HAP-1 (cell line): ENCODE measurements around the gene CCDC137.

ENCODE experiments used
- DNase-seq, 2 experiments: peaks; one replicate each; pipeline ENCODE4 v3.0.0-alpha.2; 2016 to 2020; ENCODE audit warnings: low spot score in 2 of 2
- H3K27me3 ChIP-seq: fragments of 250-450 bp; sonication (Bioruptor Pico); 2 replicates; pipeline ENCODE4 v1.5.1; 2020; ENCODE audit warnings: low read depth, mild to moderate bottlenecking, moderate library complexity
- H3K36me3 ChIP-seq: fragments of 250-450 bp; sonication (Bioruptor Pico); replicated peaks from 2 replicates; pipeline ENCODE4 v1.5.1; 2020; ENCODE audit warnings: mild to moderate bottlenecking
- H3K4me1 ChIP-seq: fragments of 250-450 bp; sonication (Bioruptor Pico); 2 replicates; pipeline ENCODE4 v1.5.1; 2020; ENCODE audit warnings: mild to moderate bottlenecking
- H3K4me3 ChIP-seq: fragments of 250-450 bp; sonication (Bioruptor Pico); 2 replicates; pipeline ENCODE4 v1.5.1; 2020; ENCODE audit warnings: mild to moderate bottlenecking, moderate library complexity
- H3K9me3 ChIP-seq: fragments of 250-450 bp; sonication (Bioruptor Pico); 2 replicates; pipeline ENCODE4 v1.5.1; 2020; ENCODE audit warnings: mild to moderate bottlenecking, moderate library complexity
- in situ Hi-C: fragments of 300-500 bp; cut with MboI; formaldehyde crosslinking; loops from 3 replicates; pipeline ENCODE4 v1.14.3; 2020; ENCODE audit warnings: low sequenced_read_pairs, inconsistent platforms, mixed read lengths

Gene CCDC137

DNA sequence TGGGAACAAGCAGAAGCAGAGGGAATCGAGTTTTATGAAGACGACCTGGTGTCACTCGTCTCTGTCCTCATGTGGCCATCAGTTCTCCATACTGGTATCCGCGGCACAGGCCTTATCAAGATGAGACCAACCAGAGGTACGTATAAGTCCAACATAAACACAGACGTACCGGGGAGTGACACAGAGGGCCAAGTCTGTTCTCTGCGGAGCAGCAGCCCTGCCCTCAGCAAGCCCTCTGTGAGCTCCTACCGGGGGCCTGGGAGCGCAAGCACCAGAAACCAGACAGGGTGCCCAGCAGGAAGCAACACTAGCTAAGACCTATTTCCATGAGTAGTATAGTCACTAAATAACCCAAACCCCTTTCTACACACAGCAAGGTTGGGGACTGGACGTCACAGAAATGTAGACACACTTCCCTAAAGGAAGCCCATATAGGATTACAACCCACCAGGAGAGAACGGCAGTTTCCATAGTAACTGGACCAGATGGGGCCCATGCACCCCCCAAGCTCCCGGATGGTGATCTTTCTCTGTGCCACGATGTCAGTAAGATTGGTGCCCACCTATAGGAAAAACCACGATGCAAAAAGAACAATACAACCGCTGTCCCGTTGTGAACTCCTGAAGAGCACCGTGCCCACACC lies 16.1 kb downstream of the CCDC137 start:
- Histone ChIP-seq H3K4me1 (peaks cover 14% of the 10 kb centered on the region), H3K27me3 (no peaks in the 10 kb centered on the region), H3K36me3 (peaks cover 28% of the 10 kb centered on the region), H3K9me3 (no peaks in the 10 kb centered on the region), H3K4me3 (peak overlapping the region; percentile 90)
- in situ Hi-C loops = no loop called here
- no peak for DNase-seq

- peaks cover 33% of the 10 kb centered on the region for H3K36me3 ChIP-seq
- H3K27me3 ChIP-seq = no peaks in the 10 kb centered on the region
- H3K4me1 ChIP-seq = peaks cover 14% of the 10 kb centered on the region
- H3K4me3 ChIP-seq = peak overlapping the region; percentile 90
- no peak for DNase-seq
- no peaks in the 10 kb centered on the region for H3K9me3 ChIP-seq
- in situ Hi-C loops = no loop called here
These were observed 16.7 kb downstream of the CCDC137 start for GRCh38 chr17:81683208-81683583.

- peak; percentile 98 for DNase-seq
- Histone ChIP-seq H3K27me3 (no peaks in the 10 kb centered on the region), H3K4me1 (peaks cover 14% of the 10 kb centered on the region), H3K9me3 (no peaks in the 10 kb centered on the region), H3K4me3 (peak within 1 kb of the TSS; percentile 90), H3K36me3 (peaks cover 40% of the 10 kb centered on the region)
- in situ Hi-C loops = no loop called here
These were observed 17.3 kb downstream of the CCDC137 start, which contains the start of the genes ARL16 and HGS for GRCh38 chr17:81683584-81684441. TSS of gene ARL16 (minus strand) at chr17:81683797. CDS start at chr17:81683753, 44 bp downstream. TSS of gene HGS (plus strand) at chr17:81684011. CDS start at chr17:81684067, 56 bp downstream.

DNA sequence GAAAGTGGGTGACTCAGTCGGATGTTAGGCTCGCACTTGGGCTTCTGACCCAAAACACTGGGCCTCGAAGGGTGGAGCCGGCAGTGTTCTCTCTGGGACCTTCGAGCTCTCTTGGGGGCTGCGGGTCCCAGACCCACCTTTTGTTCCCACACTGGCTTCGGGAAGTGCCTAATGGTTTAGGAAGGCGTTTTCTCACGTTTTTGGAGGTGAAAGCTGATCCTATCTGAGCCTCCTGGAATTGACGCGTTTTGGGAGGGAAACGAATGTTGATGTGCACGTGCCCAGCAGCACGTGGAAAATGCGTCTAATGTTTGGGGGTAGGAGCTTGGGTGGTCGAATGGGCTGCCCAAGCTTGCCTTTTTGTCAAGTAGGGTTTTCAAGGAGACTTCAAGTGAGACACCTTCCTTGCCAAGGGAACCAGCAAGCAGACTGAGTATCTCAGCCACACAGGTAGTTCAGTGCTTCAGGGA lies 17.9 kb downstream of the CCDC137 start:
- no peak for DNase-seq
- peaks cover 46% of the 10 kb centered on the region for H3K36me3 ChIP-seq
- in situ Hi-C loops = no loop called here

GRCh38 chr17:81685108-81685507 lies 18.6 kb downstream of the CCDC137 start:
- Histone ChIP-seq H3K4me3 (peak overlapping the region; percentile 90), H3K36me3 (peaks cover 50% of the 10 kb centered on the region)

More for the DNA sequence above, 17.9 kb downstream of the CCDC137 start:
- Histone ChIP-seq H3K4me1 (peaks cover 14% of the 10 kb centered on the region), H3K9me3 (no peaks in the 10 kb centered on the region), H3K27me3 (no peaks in the 10 kb centered on the region), H3K4me3 (peak overlapping the region; percentile 90)

DNA sequence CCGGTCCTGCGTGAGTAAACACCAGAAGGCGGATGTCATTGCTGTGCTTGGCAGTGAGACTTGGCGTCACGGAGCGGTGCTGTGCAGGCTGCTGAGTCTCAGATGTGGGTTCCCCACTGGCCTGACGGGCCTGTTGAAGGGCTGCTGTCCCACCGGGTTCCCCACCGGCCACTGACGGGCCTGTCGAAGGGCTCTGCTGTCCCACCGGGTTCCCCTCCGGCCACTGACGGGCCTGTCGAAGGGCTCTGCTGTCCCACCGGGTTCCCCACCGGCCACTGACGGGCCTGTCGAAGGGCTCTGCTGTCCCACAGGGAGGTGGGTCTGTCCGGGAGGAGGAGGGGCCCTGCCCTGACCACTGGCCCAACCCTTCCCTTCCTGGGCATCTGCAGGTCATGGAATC lies 20.1 kb downstream of the CCDC137 start:
- Histone ChIP-seq H3K27me3 (no peaks in the 10 kb centered on the region), H3K9me3 (no peaks in the 10 kb centered on the region), H3K36me3 (peaks cover 58% of the 10 kb centered on the region), H3K4me1 (peaks cover 14% of the 10 kb centered on the region), H3K4me3 (no peak overlapping the region)
- no peak for DNase-seq
- in situ Hi-C loops = no loop called here

More at GRCh38 chr17:81685108-81685507, 18.6 kb downstream of the CCDC137 start:
- Histone ChIP-seq H3K9me3 (no peaks in the 10 kb centered on the region), H3K27me3 (no peaks in the 10 kb centered on the region), H3K4me1 (peaks cover 14% of the 10 kb centered on the region)
- in situ Hi-C loops = no loop called here
- no peak for DNase-seq

- no peak overlapping the region for H3K4me3 ChIP-seq
- H3K9me3 ChIP-seq = no peaks in the 10 kb centered on the region
- DNase-seq = no peak
- H3K4me1 ChIP-seq = peaks cover 8% of the 10 kb centered on the region; the same call in 1 of the 2 replicates
- H3K27me3 ChIP-seq = no peaks in the 10 kb centered on the region
- H3K36me3 ChIP-seq = peaks cover 69% of the 10 kb centered on the region
- in situ Hi-C loops = no loop called here
These were observed 21.4 kb downstream of the CCDC137 start for GRCh38 chr17:81687770-81688541.

DNA sequence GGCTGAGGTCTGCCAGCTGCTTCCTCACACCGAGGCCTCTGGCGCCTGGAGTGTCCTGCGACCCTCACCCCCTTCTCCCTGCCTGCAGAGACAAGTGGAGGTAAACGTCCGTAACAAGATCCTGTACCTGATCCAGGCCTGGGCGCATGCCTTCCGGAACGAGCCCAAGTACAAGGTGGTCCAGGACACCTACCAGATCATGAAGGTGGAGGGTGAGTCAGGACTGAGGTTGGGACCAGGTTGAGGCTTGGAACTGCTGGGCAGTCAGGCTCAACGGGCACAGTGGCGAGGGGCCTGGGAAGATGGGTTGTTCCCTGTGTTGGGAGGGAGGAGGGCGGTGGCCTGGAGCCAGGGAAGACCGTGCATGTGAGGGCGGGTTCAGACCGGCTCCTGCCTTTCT lies 22.1 kb downstream of the CCDC137 start:
- in situ Hi-C loops = no loop called here
- DNase-seq = no peak
- H3K36me3 ChIP-seq = peaks cover 74% of the 10 kb centered on the region

DNA sequence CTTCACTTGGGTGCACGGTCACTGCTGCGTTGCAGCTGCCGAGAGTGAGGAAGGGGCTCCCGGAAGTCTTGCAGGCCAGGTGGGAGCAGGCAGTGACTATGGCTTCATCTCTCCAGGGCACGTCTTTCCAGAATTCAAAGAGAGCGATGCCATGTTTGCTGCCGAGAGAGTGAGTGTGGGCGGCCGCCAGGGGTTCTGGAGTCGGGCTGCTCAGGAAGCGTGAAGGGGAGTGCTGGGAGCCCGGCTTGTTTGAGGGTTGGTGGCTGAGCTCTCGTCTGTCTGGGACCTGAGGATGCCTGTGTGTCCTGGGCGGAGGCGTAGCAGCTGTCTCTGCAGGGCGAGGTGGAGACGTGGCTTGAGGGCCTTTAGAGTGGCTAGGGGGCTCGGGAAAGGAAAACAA lies 23.5 kb downstream of the CCDC137 start:
- Histone ChIP-seq H3K4me1 (peaks cover under 1% of the 10 kb centered on the region; the same call in 1 of the 2 replicates), H3K4me3 (no peak overlapping the region), H3K9me3 (no peaks in the 10 kb centered on the region), H3K27me3 (no peaks in the 10 kb centered on the region), H3K36me3 (peaks cover 89% of the 10 kb centered on the region)
- in situ Hi-C loops = no loop called here
- DNase-seq = no peak

More for the DNA sequence above, 22.1 kb downstream of the CCDC137 start:
- Histone ChIP-seq H3K9me3 (no peaks in the 10 kb centered on the region), H3K4me3 (no peak overlapping the region), H3K4me1 (peaks cover 8% of the 10 kb centered on the region; the same call in 1 of the 2 replicates), H3K27me3 (no peaks in the 10 kb centered on the region)

GRCh38 chr17:81690549-81690948 lies 24.0 kb downstream of the CCDC137 start:
- Histone ChIP-seq H3K4me3 (no peak overlapping the region), H3K4me1 (no peaks in the 10 kb centered on the region), H3K36me3 (peaks cover 92% of the 10 kb centered on the region), H3K9me3 (no peaks in the 10 kb centered on the region), H3K27me3 (no peaks in the 10 kb centered on the region)
- in situ Hi-C loops = no loop called here
- no peak for DNase-seq

- H3K36me3 ChIP-seq = peaks cover 92% of the 10 kb centered on the region
- H3K4me3 ChIP-seq = no peak overlapping the region
- H3K4me1 ChIP-seq = no peaks in the 10 kb centered on the region
- no peak for DNase-seq
- in situ Hi-C loops = no loop called here
- no peaks in the 10 kb centered on the region for H3K27me3 ChIP-seq
- H3K9me3 ChIP-seq = no peaks in the 10 kb centered on the region
These were observed 24.7 kb downstream of the CCDC137 start for GRCh38 chr17:81691196-81691595.

GRCh38 chr17:81691608-81692007 lies 25.1 kb downstream of the CCDC137 start:
- in situ Hi-C loops = no loop called here
- no peaks in the 10 kb centered on the region for H3K4me1 ChIP-seq
- no peaks in the 10 kb centered on the region for H3K9me3 ChIP-seq
- no peak overlapping the region for H3K4me3 ChIP-seq
- DNase-seq = no peak
- peaks cover 92% of the 10 kb centered on the region for H3K36me3 ChIP-seq
- H3K27me3 ChIP-seq = no peaks in the 10 kb centered on the region

- in situ Hi-C loops = no loop called here
- H3K36me3 ChIP-seq = peaks cover 89% of the 10 kb centered on the region
- H3K9me3 ChIP-seq = no peaks in the 10 kb centered on the region
- no peaks in the 10 kb centered on the region for H3K27me3 ChIP-seq
- DNase-seq = no peak
- no peak overlapping the region for H3K4me3 ChIP-seq
- no peaks in the 10 kb centered on the region for H3K4me1 ChIP-seq
These were observed 27.1 kb downstream of the CCDC137 start for GRCh38 chr17:81693509-81694210.
